Measurements from ENCODE around the gene GRIK3.

GRCh38 chr1:36776948-36777831 lies 257.1 kb downstream of the GRIK3 start:
- no peak for TF ChIP-seq CTCF (IDR thresholded peaks at IDR 0.05)
- no peak for TF ChIP-seq POLR2A (IDR thresholded peaks at IDR 0.05)

All from right lobe of liver (tissue), 4 donors.